Astrocyte (in vitro differentiated cells and primary cell): ENCODE results near the gene GGACT.

Experiments used
- EZH2 ChIP-seq: IDR thresholded peaks from 2 replicates; pipeline ENCODE4 v1.6.1; 2012; ENCODE audit warnings: mild to moderate bottlenecking, low read length, inconsistent platforms; ENCODE audit not compliant: insufficient read depth
- TF ChIP-seq, protein P1 (sequence below): IDR thresholded peaks from 2 replicates; pipeline ENCODE4 v1.5.1; 2011; ENCODE audit warnings: low read depth, mild to moderate bottlenecking, inconsistent platforms, low read length, moderate library complexity; ENCODE audit not compliant: insufficient read depth

DNA sequence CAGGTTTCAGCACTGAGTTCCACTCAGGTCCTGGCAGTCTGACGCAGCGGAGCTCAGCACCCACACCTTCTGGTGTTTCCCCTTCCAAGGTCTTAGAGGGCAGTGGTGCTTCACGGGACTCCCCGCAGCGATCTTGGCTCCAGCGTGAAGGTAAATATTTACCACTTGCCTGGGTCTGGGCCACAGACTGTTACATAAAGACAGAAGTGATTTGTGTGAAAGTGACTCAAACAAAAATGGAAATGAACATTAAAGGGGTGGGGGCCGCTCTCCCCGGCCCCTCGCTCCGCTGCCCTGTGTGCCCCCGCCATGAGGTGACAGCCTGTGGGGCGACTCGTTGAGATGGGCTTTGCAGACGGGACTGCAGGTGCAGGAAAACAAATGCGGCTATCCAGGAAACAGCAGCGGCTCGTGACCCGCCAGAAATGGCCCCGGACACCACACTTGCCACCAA is 55.0 kb downstream of the GGACT start:
- TF ChIP-seq, protein P1, sequence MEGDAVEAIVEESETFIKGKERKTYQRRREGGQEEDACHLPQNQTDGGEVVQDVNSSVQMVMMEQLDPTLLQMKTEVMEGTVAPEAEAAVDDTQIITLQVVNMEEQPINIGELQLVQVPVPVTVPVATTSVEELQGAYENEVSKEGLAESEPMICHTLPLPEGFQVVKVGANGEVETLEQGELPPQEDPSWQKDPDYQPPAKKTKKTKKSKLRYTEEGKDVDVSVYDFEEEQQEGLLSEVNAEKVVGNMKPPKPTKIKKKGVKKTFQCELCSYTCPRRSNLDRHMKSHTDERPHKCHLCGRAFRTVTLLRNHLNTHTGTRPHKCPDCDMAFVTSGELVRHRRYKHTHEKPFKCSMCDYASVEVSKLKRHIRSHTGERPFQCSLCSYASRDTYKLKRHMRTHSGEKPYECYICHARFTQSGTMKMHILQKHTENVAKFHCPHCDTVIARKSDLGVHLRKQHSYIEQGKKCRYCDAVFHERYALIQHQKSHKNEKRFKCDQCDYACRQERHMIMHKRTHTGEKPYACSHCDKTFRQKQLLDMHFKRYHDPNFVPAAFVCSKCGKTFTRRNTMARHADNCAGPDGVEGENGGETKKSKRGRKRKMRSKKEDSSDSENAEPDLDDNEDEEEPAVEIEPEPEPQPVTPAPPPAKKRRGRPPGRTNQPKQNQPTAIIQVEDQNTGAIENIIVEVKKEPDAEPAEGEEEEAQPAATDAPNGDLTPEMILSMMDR = no peak
- TF ChIP-seq EZH2 = no peak
